ENCODE measurements around the gene ABCA13. TPM values are rescaled to one million over a fixed set of nuclear protein-coding genes. Genes with fewer than 3 reads are reported as not detected.

ABCA13 gene
- total RNA-seq, 1 donor from 2014 or later, result 0.44 TPM

DNA sequence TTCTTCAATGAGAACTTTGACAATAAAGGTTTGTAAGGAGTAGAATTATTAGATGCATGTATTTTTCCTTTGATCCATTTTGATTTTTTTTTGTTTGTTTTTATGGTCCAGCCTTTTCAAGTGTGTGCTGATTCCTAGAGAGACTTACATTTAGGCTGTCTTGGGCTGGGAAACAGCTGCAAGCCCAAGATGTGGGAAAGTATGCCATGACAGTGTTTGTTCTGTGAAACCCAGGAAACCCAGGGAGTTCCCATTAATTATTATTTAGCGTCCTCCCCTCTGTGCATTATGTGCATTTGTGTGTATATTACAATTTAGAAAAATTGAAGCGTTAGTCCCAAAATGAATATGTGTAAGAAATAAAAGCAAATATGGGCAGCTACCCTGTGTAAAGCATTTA, 216.7 kb downstream of the ABCA13 start:
- no peaks in the 10 kb centered on the region for H3K36me3 Mint-ChIP-seq (ENCODE audit: low read depth, unreplicated experiment)
- H3K4me1 Mint-ChIP-seq (ENCODE audit: unreplicated experiment), result peaks cover 5% of the 10 kb centered on the region
- H3K4me3 Mint-ChIP-seq (ENCODE audit: unreplicated experiment), result no peak overlapping the region
- H3K27me3 Mint-ChIP-seq (ENCODE audit: unreplicated experiment), result no peaks in the 10 kb centered on the region
- no peaks in the 10 kb centered on the region for H3K9me3 Mint-ChIP-seq (ENCODE audit: unreplicated experiment)
- no peak for DNase-seq (ENCODE audit: low spot score)
- TF ChIP-seq, protein P1, sequence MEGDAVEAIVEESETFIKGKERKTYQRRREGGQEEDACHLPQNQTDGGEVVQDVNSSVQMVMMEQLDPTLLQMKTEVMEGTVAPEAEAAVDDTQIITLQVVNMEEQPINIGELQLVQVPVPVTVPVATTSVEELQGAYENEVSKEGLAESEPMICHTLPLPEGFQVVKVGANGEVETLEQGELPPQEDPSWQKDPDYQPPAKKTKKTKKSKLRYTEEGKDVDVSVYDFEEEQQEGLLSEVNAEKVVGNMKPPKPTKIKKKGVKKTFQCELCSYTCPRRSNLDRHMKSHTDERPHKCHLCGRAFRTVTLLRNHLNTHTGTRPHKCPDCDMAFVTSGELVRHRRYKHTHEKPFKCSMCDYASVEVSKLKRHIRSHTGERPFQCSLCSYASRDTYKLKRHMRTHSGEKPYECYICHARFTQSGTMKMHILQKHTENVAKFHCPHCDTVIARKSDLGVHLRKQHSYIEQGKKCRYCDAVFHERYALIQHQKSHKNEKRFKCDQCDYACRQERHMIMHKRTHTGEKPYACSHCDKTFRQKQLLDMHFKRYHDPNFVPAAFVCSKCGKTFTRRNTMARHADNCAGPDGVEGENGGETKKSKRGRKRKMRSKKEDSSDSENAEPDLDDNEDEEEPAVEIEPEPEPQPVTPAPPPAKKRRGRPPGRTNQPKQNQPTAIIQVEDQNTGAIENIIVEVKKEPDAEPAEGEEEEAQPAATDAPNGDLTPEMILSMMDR (IDR thresholded peaks at IDR 0.05; ENCODE audit: unreplicated experiment), result no peak
- no peak overlapping the region for H3K27ac Mint-ChIP-seq (ENCODE audit: unreplicated experiment)

DNA sequence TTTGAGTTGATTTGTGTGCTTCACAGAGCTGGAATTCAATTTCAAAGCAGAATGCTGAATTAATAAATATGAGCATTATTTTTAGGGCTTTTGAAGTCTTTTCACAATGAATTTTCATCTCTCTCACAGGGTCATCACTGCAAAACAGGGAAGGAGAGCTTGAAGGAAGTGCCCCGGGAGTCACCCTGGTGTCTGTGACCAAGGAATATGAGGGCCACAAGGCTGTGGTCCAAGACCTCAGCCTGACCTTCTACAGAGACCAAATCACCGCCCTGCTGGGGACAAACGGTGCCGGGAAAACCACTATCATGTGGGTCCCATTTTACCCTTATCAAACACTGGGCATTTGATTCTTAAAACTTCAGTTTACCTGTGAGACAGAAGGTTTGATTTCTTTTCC, 217.7 kb downstream of the ABCA13 start:
- H3K27me3 Mint-ChIP-seq (ENCODE audit: unreplicated experiment), result no peaks in the 10 kb centered on the region
- no peaks in the 10 kb centered on the region for H3K9me3 Mint-ChIP-seq (ENCODE audit: unreplicated experiment)
- H3K36me3 Mint-ChIP-seq (ENCODE audit: low read depth, unreplicated experiment), result no peaks in the 10 kb centered on the region
- no peak for DNase-seq (ENCODE audit: low spot score)
- H3K27ac Mint-ChIP-seq (ENCODE audit: unreplicated experiment), result no peak overlapping the region
- TF ChIP-seq, protein P1 (IDR thresholded peaks at IDR 0.05; ENCODE audit: unreplicated experiment), result no peak
- H3K4me1 Mint-ChIP-seq (ENCODE audit: unreplicated experiment), result peaks cover 5% of the 10 kb centered on the region
- no peak overlapping the region for H3K4me3 Mint-ChIP-seq (ENCODE audit: unreplicated experiment)

- no peaks in the 10 kb centered on the region for H3K36me3 Mint-ChIP-seq (ENCODE audit: low read depth, unreplicated experiment)
- no peak overlapping the region for H3K4me3 Mint-ChIP-seq (ENCODE audit: unreplicated experiment)
- TF ChIP-seq, protein P1 (IDR thresholded peaks at IDR 0.05; ENCODE audit: unreplicated experiment), result no peak
- H3K27me3 Mint-ChIP-seq (ENCODE audit: unreplicated experiment), result no peaks in the 10 kb centered on the region
- H3K4me1 Mint-ChIP-seq (ENCODE audit: unreplicated experiment), result peaks cover 5% of the 10 kb centered on the region
- no peak overlapping the region for H3K27ac Mint-ChIP-seq (ENCODE audit: unreplicated experiment)
- H3K9me3 Mint-ChIP-seq (ENCODE audit: unreplicated experiment), result no peaks in the 10 kb centered on the region
- no peak for DNase-seq (ENCODE audit: low spot score)
These were observed 218.7 kb downstream of the ABCA13 start for GRCh38 chr7:48389977-48390376.

GRCh38 chr7:48390388-48391327, 219.4 kb downstream of the ABCA13 start:
- no peak overlapping the region for H3K4me3 Mint-ChIP-seq (ENCODE audit: unreplicated experiment)
- no peaks in the 10 kb centered on the region for H3K27me3 Mint-ChIP-seq (ENCODE audit: unreplicated experiment)
- no peak for DNase-seq (ENCODE audit: low spot score)
- no peaks in the 10 kb centered on the region for H3K9me3 Mint-ChIP-seq (ENCODE audit: unreplicated experiment)
- H3K27ac Mint-ChIP-seq (ENCODE audit: unreplicated experiment), result no peak overlapping the region
- H3K36me3 Mint-ChIP-seq (ENCODE audit: low read depth, unreplicated experiment), result no peaks in the 10 kb centered on the region
- H3K4me1 Mint-ChIP-seq (ENCODE audit: unreplicated experiment), result peaks cover 5% of the 10 kb centered on the region
- TF ChIP-seq, protein P1 (IDR thresholded peaks at IDR 0.05; ENCODE audit: unreplicated experiment), result no peak

GRCh38 chr7:48398191-48398590, 226.9 kb downstream of the ABCA13 start:
- no peaks in the 10 kb centered on the region for H3K27me3 Mint-ChIP-seq (ENCODE audit: unreplicated experiment)
- H3K9me3 Mint-ChIP-seq (ENCODE audit: unreplicated experiment), result no peaks in the 10 kb centered on the region
- TF ChIP-seq, protein P1 (IDR thresholded peaks at IDR 0.05; ENCODE audit: unreplicated experiment), result no peak
- H3K4me1 Mint-ChIP-seq (ENCODE audit: unreplicated experiment), result no peaks in the 10 kb centered on the region
- DNase-seq (ENCODE audit: low spot score), result no peak
- H3K4me3 Mint-ChIP-seq (ENCODE audit: unreplicated experiment), result no peak overlapping the region
- no peaks in the 10 kb centered on the region for H3K36me3 Mint-ChIP-seq (ENCODE audit: low read depth, unreplicated experiment)
- H3K27ac Mint-ChIP-seq (ENCODE audit: unreplicated experiment), result no peak overlapping the region

Data from endothelial cell (in vitro differentiated cells).